HEK293T (cell line): Measurements from ENCODE around the gene ISCU.

Source experiments
- ARNT ChIP-seq: fragments of 450-650 bp; IDR thresholded peaks from 2 replicates; pipeline ENCODE4 v1.6.1; 2017; ENCODE audit warnings: mild to moderate bottlenecking
- CTBP1 ChIP-seq: fragments of 450-650 bp; IDR thresholded peaks from 2 replicates; pipeline ENCODE4 v1.6.1; 2016; ENCODE audit warnings: borderline replicate concordance
- FOXA1 ChIP-seq: fragments of 450-650 bp; IDR thresholded peaks from 2 replicates; pipeline ENCODE4 v1.6.1; 2016; ENCODE audit warnings: mild to moderate bottlenecking
- FOXK2 ChIP-seq: fragments of 450-650 bp; IDR thresholded peaks from 2 replicates; pipeline ENCODE4 v1.6.1; 2016; ENCODE audit warnings: mild to moderate bottlenecking
- FOXM1 ChIP-seq: fragments of 450-650 bp; IDR thresholded peaks from 2 replicates; pipeline ENCODE4 v1.6.1; 2017; ENCODE audit warnings: mild to moderate bottlenecking, borderline replicate concordance
- L3MBTL2 ChIP-seq: fragments of 450-650 bp; conservative IDR thresholded peaks from 2 replicates; pipeline ENCODE4 v1.6.1; 2016; ENCODE audit warnings: mild to moderate bottlenecking
- NFRKB ChIP-seq: fragments of 450-650 bp; IDR thresholded peaks from 2 replicates; pipeline ENCODE4 v1.6.1; 2016; ENCODE audit warnings: mild to moderate bottlenecking, moderate library complexity
- SP1 ChIP-seq: fragments of 450-650 bp; IDR thresholded peaks from 2 replicates; pipeline ENCODE4 v1.6.1; 2017
- SUZ12 ChIP-seq: fragments of 450-650 bp; IDR thresholded peaks from 2 replicates; pipeline ENCODE4 v1.6.1; 2016; ENCODE audit warnings: mild to moderate bottlenecking
- TARDBP ChIP-seq: fragments of 450-650 bp; IDR thresholded peaks from 2 replicates; pipeline ENCODE4 v1.6.1; 2016

- TF ChIP-seq TARDBP (no peak), ARNT (no peak), SP1 (no peak), FOXK2 (no peak), L3MBTL2 (no peak), CTBP1 (no peak), FOXA1 (no peak), NFRKB (no peak), SUZ12 (no peak), FOXM1 (no peak)
Measured at GRCh38 chr12:108597559-108598471, 35.4 kb downstream of the ISCU start, which contains the start of gene TMEM119.
